H9 (cell line): ENCODE measurements around the gene CLMP. TPM values are rescaled to one million over a fixed set of nuclear protein-coding genes. Genes with fewer than 3 reads are reported as not detected.

Experiments
- DNase-seq: peaks from one replicate; pipeline ENCODE4 v3.0.0-alpha.2; 2017
- H2AFZ ChIP-seq: one replicate; pipeline ENCODE4 v1.6.1; 2013; ENCODE audit warnings: mild to moderate bottlenecking, low read length, control low read depth, moderate library complexity
- H2AK5ac ChIP-seq: 2 replicates; pipeline ENCODE4 v1.6.1; 2013; ENCODE audit warnings: low read length, control low read depth, mixed read lengths; ENCODE audit not compliant: insufficient read length
- H2BK120ac ChIP-seq: one replicate; pipeline ENCODE4 v1.6.1; 2013; ENCODE audit warnings: low read depth, mild to moderate bottlenecking, low read length, control low read depth, inconsistent platforms; ENCODE audit not compliant: poor library complexity, severe bottlenecking
- H2BK12ac ChIP-seq: 2 replicates; pipeline ENCODE4 v1.6.1; 2013; ENCODE audit warnings: low read length, control low read depth, mixed read lengths, low read depth; ENCODE audit not compliant: insufficient read length
- H2BK15ac ChIP-seq: 2 replicates; pipeline ENCODE4 v1.6.1; 2013; ENCODE audit warnings: low read depth, low read length, control low read depth
- H2BK20ac ChIP-seq: one replicate; pipeline ENCODE4 v1.6.1; 2013; ENCODE audit warnings: low read depth, mild to moderate bottlenecking, low read length, control low read depth, inconsistent platforms; ENCODE audit not compliant: poor library complexity, severe bottlenecking
- H2BK5ac ChIP-seq: 2 replicates; pipeline ENCODE4 v1.6.1; 2013; ENCODE audit warnings: low read length, control low read depth, mixed read lengths; ENCODE audit not compliant: insufficient read length
- H3K14ac ChIP-seq: 2 replicates; pipeline ENCODE4 v1.6.1; 2013; ENCODE audit warnings: low read length, control low read depth; ENCODE audit not compliant: insufficient read depth
- H3K18ac ChIP-seq: 2 replicates; pipeline ENCODE4 v1.6.1; 2013; ENCODE audit warnings: low read depth, mild to moderate bottlenecking, mixed read lengths, low read length, control low read depth; ENCODE audit not compliant: insufficient read length
- H3K23ac ChIP-seq: 2 replicates; pipeline ENCODE4 v1.6.1; 2013; ENCODE audit warnings: low read length, control low read depth, mixed read lengths, low read depth; ENCODE audit not compliant: insufficient read length
- H3K23me2 ChIP-seq: 2 replicates; pipeline ENCODE4 v1.6.1; 2013; ENCODE audit warnings: low read depth, mild to moderate bottlenecking, mixed read lengths, low read length, control low read depth; ENCODE audit not compliant: insufficient read length, poor library complexity, severe bottlenecking
- H3K27ac ChIP-seq: 2 replicates; pipeline ENCODE4 v1.5.1; 2013; ENCODE audit warnings: low read length, control low read depth, mixed read lengths, low read depth; ENCODE audit not compliant: insufficient read length
- H3K27me3 ChIP-seq: 2 replicates; pipeline ENCODE4 v1.6.1; 2013; ENCODE audit warnings: low read length, control low read depth, inconsistent platforms; ENCODE audit not compliant: insufficient read depth
- H3K4ac ChIP-seq: 2 replicates; pipeline ENCODE4 v1.6.1; 2013; ENCODE audit warnings: low read depth, mild to moderate bottlenecking, control low read depth, inconsistent platforms, low read length, moderate library complexity
- H3K4me1 ChIP-seq: 2 replicates; pipeline ENCODE4 v1.6.1; 2013; ENCODE audit warnings: low read length, control low read depth, inconsistent platforms; ENCODE audit not compliant: insufficient read depth
- H3K4me2 ChIP-seq: 2 replicates; pipeline ENCODE4 v1.6.1; 2013; ENCODE audit warnings: low read length, control low read depth, mixed read lengths; ENCODE audit not compliant: insufficient read length, insufficient read depth
- H3K56ac ChIP-seq: 2 replicates; pipeline ENCODE4 v1.6.1; 2013; ENCODE audit warnings: low read depth, mild to moderate bottlenecking, mixed read lengths, low read length, control low read depth; ENCODE audit not compliant: insufficient read length
- H3K79me1 ChIP-seq: 2 replicates; pipeline ENCODE4 v1.6.1; 2013; ENCODE audit warnings: low read depth, mild to moderate bottlenecking, moderate library complexity, low read length, control low read depth, inconsistent platforms; ENCODE audit not compliant: insufficient read depth, poor library complexity, severe bottlenecking
- H3K79me2 ChIP-seq: 2 replicates; pipeline ENCODE4 v1.6.1; 2013; ENCODE audit warnings: low read length, control low read depth, inconsistent platforms; ENCODE audit not compliant: insufficient read depth
- H3K9ac ChIP-seq: 2 replicates; pipeline ENCODE4 v1.6.1; 2013; ENCODE audit warnings: low read length, control low read depth, mixed read lengths; ENCODE audit not compliant: insufficient read length; ENCODE audit errors: extremely low read depth
- H3K9me3 ChIP-seq: one replicate; pipeline ENCODE4 v1.6.1; 2013; ENCODE audit warnings: low read depth, low read length, inconsistent platforms; ENCODE audit not compliant: control insufficient read depth
- H3T11ph ChIP-seq: one replicate; pipeline ENCODE4 v1.6.1; 2013; ENCODE audit warnings: mild to moderate bottlenecking, low read length, control low read depth, inconsistent platforms
- H4K20me1 ChIP-seq: one replicate; pipeline ENCODE4 v1.6.1; 2013; ENCODE audit not compliant: control insufficient read depth, insufficient read length, insufficient read depth
- H4K5ac ChIP-seq: 2 replicates; pipeline ENCODE4 v1.6.1; 2013; ENCODE audit warnings: low read depth, mild to moderate bottlenecking, mixed read lengths, low read length, control low read depth; ENCODE audit not compliant: insufficient read length
- H4K8ac ChIP-seq: replicated peaks from 2 replicates; pipeline ENCODE4 v1.6.1; 2013; ENCODE audit warnings: low read length, control low read depth, mixed read lengths, low read depth; ENCODE audit not compliant: insufficient read length
- H4K91ac ChIP-seq: 2 replicates; pipeline ENCODE4 v1.6.1; 2013; ENCODE audit warnings: low read depth, mild to moderate bottlenecking, moderate library complexity, mixed read lengths, low read length, control low read depth; ENCODE audit not compliant: insufficient read length
- H3K27ac Mint-ChIP-seq, 3 experiments: 2 replicates in 2 of 3; 3 replicates in 1 of 3; pipeline ENCODE4 v1.8.0; 2020 to 2021; ENCODE audit warnings: mixed read lengths in 3 of 3, mild to moderate bottlenecking in 1 of 3, moderate library complexity in 1 of 3
- H3K27me3 Mint-ChIP-seq: 2 replicates; pipeline ENCODE4 v1.8.0; 2021; ENCODE audit warnings: low read depth, mild to moderate bottlenecking, moderate library complexity, mixed read lengths
- H3K36me3 Mint-ChIP-seq, 3 experiments: 2 replicates in 2 of 3; 3 replicates in 1 of 3; pipeline ENCODE4 v1.8.0; 2020 to 2021; ENCODE audit warnings: low read depth in 3 of 3, mixed read lengths in 3 of 3; ENCODE audit not compliant: insufficient read depth in 1 of 3
- H3K4me1 Mint-ChIP-seq, 2 experiments: 2 replicates each; pipeline ENCODE4 v1.8.0; 2020; ENCODE audit warnings: mixed read lengths in 2 of 2
- H3K4me3 Mint-ChIP-seq, 2 experiments: 2 replicates in 1 of 2; 3 replicates in 1 of 2; pipeline ENCODE4 v1.8.0; 2020 to 2021; ENCODE audit warnings: mild to moderate bottlenecking in 2 of 2, mixed read lengths in 2 of 2, moderate library complexity in 1 of 2
- H3K9me3 Mint-ChIP-seq, 2 experiments: 2 replicates in 1 of 2; 3 replicates in 1 of 2; pipeline ENCODE4 v1.8.0; 2020; ENCODE audit warnings: mild to moderate bottlenecking in 2 of 2, mixed read lengths in 2 of 2, moderate library complexity in 1 of 2
- WGBS: extraction: QIAGEN DNeasy Blood & Tissue Kit; methylation state at CpG from one replicate; pipeline ENCODE4 v1.1.7; 2013; ENCODE audit warnings: missing lambda C conversion rate, low lambda C conversion rate, mixed read lengths; ENCODE audit not compliant: insufficient read length; ENCODE audit errors: extremely low coverage; 5-methylcytosine and 5-hydroxymethylcytosine counted together
- total RNA-seq: library from RNA; stranded (reverse); gene quantifications from 2 replicates; pipeline ENCODE4 v1.2.1, GENCODE V29; 2021
- TF ChIP-seq, protein P1 (sequence below): fragments of 200-600 bp; sonication (generic); conservative IDR thresholded peaks from 3 replicates; pipeline ENCODE4 v1.8.0; 2021; ENCODE audit warnings: antibody characterized with exemption, mild to moderate bottlenecking

The CLMP gene
- total RNA-seq, 1 experiment from 2014 or later: 13.8 TPM

DNA sequence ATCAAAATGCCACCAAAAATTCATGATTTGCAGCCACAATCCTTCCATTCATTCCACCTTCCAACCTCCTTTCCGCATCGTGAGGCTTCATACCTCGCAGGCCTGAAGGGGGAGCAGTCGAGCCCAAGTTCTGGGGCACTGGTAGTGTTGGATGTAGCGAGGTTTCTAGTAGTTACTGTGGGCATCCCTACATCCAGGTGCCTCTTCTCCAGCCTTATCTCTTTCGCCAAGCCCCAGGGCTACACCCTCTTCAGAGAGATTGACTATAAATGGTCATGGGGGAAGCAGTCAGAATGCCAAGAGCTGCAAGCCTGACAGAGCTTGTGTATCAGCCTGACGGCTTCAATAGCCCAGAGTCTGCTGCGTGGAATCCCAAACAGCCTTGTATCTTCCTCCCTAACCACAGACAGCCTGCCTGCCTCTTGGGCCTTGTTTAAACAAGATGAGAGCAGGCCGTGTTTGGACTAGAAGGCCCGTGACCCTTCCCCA, 28.9 kb downstream of the CLMP start:
- H3K27ac ChIP-seq: no peak overlapping the region
- H3K18ac ChIP-seq: peak overlapping the region; percentile 65
- H2BK5ac ChIP-seq: no peak overlapping the region
- no peak overlapping the region for H2BK15ac ChIP-seq
- H4K20me1 ChIP-seq: no peaks in the 10 kb centered on the region
- H3K4ac ChIP-seq: no peak overlapping the region
- no peaks in the 10 kb centered on the region; the same call in 1 of the 2 replicates for H3K27me3 Mint-ChIP-seq
- no peak overlapping the region for H2BK120ac ChIP-seq
- no peak overlapping the region for H3K9ac ChIP-seq
- no peaks in the 10 kb centered on the region for H3K79me1 ChIP-seq
- peaks cover 0 to 5% (median 2%) of the 10 kb centered on the region in 3 experiments; a peak in 3 of 7 replicates for H3K36me3 Mint-ChIP-seq
- H2BK12ac ChIP-seq: no peak overlapping the region
- TF ChIP-seq, protein P1, sequence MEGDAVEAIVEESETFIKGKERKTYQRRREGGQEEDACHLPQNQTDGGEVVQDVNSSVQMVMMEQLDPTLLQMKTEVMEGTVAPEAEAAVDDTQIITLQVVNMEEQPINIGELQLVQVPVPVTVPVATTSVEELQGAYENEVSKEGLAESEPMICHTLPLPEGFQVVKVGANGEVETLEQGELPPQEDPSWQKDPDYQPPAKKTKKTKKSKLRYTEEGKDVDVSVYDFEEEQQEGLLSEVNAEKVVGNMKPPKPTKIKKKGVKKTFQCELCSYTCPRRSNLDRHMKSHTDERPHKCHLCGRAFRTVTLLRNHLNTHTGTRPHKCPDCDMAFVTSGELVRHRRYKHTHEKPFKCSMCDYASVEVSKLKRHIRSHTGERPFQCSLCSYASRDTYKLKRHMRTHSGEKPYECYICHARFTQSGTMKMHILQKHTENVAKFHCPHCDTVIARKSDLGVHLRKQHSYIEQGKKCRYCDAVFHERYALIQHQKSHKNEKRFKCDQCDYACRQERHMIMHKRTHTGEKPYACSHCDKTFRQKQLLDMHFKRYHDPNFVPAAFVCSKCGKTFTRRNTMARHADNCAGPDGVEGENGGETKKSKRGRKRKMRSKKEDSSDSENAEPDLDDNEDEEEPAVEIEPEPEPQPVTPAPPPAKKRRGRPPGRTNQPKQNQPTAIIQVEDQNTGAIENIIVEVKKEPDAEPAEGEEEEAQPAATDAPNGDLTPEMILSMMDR: peak; percentile 86
- no peak overlapping the region for H3K4me3 Mint-ChIP-seq
- no peak overlapping the region for H2AK5ac ChIP-seq
- H3K23me2 ChIP-seq: no peaks in the 10 kb centered on the region
- no peak overlapping the region for H3K23ac ChIP-seq
- H3K9me3 ChIP-seq: no peaks in the 10 kb centered on the region
- no peak overlapping the region for H3K27ac Mint-ChIP-seq
- H2BK20ac ChIP-seq: no peak overlapping the region
- WGBS: no CpG with 5 or more reads among the region's 10 CpGs
- peaks cover 14% of the 10 kb centered on the region; the same call in 1 of the 2 replicates for H3K4me1 ChIP-seq
- H3K56ac ChIP-seq: no peak overlapping the region
- no peak overlapping the region for H4K8ac ChIP-seq
- H3K79me2 ChIP-seq: no peaks in the 10 kb centered on the region
- H3T11ph ChIP-seq: no peak overlapping the region
- 0 out of 2 replicates have a peak overlapping the region, but pooled peaks have one; percentile 43 for H3K14ac ChIP-seq
- peak; percentile 80 for DNase-seq
- no peak overlapping the region for H3K4me2 ChIP-seq
- H3K9me3 Mint-ChIP-seq: no peaks in the 10 kb centered on the region
- H3K4me1 Mint-ChIP-seq: peaks cover 34 to 41% of the 10 kb centered on the region in 2 experiments
- H2AFZ ChIP-seq: no peak overlapping the region
- H3K27me3 ChIP-seq: no peaks in the 10 kb centered on the region
- no peak overlapping the region for H4K91ac ChIP-seq
- no peak overlapping the region for H4K5ac ChIP-seq
